Body of pancreas (tissue), 4 donors: Measurements from ENCODE around the gene CYB561A3.

Experiments used
- POLR2A ChIP-seq, 3 donors: fragments of 450-650 bp; IDR thresholded peaks; one replicate each; pipeline ENCODE4 v1.6.1; 2016; ENCODE audit warnings: antibody characterized with exemption in 3 of 3, mild to moderate bottlenecking in 2 of 3
- TF ChIP-seq, protein P1 (sequence below), 7 experiments: fragments of 450-650 bp in 4 of 7; fragments of 200-600 bp in 3 of 7; sonication (generic) in 3 of 7; IDR thresholded peaks; one replicate each; pipeline ENCODE4 v1.5.1; 2016 to 2019; ENCODE audit warnings: antibody characterized with exemption in 7 of 7

- no peak for TF ChIP-seq POLR2A (IDR thresholded peaks at IDR 0.05)
- TF ChIP-seq, protein P1, sequence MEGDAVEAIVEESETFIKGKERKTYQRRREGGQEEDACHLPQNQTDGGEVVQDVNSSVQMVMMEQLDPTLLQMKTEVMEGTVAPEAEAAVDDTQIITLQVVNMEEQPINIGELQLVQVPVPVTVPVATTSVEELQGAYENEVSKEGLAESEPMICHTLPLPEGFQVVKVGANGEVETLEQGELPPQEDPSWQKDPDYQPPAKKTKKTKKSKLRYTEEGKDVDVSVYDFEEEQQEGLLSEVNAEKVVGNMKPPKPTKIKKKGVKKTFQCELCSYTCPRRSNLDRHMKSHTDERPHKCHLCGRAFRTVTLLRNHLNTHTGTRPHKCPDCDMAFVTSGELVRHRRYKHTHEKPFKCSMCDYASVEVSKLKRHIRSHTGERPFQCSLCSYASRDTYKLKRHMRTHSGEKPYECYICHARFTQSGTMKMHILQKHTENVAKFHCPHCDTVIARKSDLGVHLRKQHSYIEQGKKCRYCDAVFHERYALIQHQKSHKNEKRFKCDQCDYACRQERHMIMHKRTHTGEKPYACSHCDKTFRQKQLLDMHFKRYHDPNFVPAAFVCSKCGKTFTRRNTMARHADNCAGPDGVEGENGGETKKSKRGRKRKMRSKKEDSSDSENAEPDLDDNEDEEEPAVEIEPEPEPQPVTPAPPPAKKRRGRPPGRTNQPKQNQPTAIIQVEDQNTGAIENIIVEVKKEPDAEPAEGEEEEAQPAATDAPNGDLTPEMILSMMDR (IDR thresholded peaks at IDR 0.05), result no peak
Measured at GRCh38 chr11:61315260-61315659, 46.4 kb downstream of the CYB561A3 start.
